Stimulated activated naive CD8-positive, alpha-beta T cell treated with anti-CD3 and anti-CD28 coated beads, Interleukin-15, Interleukin-2, amounts not matched to agents 100 ng/mL and 50 ng/mL, for 24 hours (primary cell): Measurements from ENCODE around the gene TM7SF2.
"Not testable (repeated sequence)": the region's sequence is repeated elsewhere in the genome, so short reads cannot be mapped to it uniquely, and the experiment has no call there.

Experiments
- H3K27ac Mint-ChIP-seq: one replicate; pipeline ENCODE4 v1.8.0; 2021; ENCODE audit warnings: mild to moderate bottlenecking, mixed read lengths
- H3K27me3 Mint-ChIP-seq: one replicate; pipeline ENCODE4 v1.8.0; 2021; ENCODE audit warnings: mixed read lengths
- H3K36me3 Mint-ChIP-seq: one replicate; pipeline ENCODE4 v1.8.0; 2021; ENCODE audit warnings: low read depth, mixed read lengths
- H3K4me1 Mint-ChIP-seq: one replicate; pipeline ENCODE4 v1.8.0; 2021; ENCODE audit warnings: low read depth, mixed read lengths
- H3K4me3 Mint-ChIP-seq: one replicate; pipeline ENCODE4 v1.8.0; 2021; ENCODE audit warnings: mild to moderate bottlenecking, mixed read lengths
- H3K9me3 Mint-ChIP-seq: one replicate; pipeline ENCODE4 v1.8.0; 2021; ENCODE audit warnings: mixed read lengths

TM7SF2 gene

DNA sequence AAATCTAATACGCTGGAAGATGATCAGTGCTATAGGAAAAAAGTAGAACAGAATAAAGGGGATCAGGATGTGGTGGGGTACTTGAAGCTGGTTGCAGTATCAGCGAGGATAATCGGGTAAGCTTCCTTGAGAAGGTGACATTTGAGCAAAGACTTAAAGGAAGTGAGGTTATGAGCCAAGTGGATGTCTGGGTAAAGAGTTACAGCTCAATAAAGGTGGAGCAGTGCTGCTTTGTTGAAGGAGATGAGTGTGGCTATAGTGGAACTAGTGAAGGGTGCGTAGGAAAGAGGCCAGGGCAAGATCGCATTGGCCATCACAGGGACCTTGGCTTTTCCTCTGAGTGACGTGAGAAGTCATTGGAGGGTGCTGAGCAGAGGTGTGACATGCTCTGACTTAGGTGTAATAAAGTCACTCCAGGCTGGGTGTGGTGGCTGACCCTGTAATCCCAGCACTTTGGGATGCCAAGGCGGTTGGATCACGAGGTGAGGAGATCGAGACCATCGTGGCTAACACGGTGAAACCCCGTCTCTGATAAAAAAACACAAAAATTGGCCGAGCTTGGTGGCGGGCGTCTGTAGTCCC, 24.9 kb downstream of the TM7SF2 start:
- peak overlapping the region; percentile 99 for H3K4me3 Mint-ChIP-seq
- H3K36me3 Mint-ChIP-seq = no peaks in the 10 kb centered on the region
- H3K4me1 Mint-ChIP-seq = peaks cover 46% of the 10 kb centered on the region
- peak overlapping the region; percentile 100 for H3K27ac Mint-ChIP-seq
- no peaks in the 10 kb centered on the region for H3K27me3 Mint-ChIP-seq
- no peaks in the 10 kb centered on the region for H3K9me3 Mint-ChIP-seq

DNA sequence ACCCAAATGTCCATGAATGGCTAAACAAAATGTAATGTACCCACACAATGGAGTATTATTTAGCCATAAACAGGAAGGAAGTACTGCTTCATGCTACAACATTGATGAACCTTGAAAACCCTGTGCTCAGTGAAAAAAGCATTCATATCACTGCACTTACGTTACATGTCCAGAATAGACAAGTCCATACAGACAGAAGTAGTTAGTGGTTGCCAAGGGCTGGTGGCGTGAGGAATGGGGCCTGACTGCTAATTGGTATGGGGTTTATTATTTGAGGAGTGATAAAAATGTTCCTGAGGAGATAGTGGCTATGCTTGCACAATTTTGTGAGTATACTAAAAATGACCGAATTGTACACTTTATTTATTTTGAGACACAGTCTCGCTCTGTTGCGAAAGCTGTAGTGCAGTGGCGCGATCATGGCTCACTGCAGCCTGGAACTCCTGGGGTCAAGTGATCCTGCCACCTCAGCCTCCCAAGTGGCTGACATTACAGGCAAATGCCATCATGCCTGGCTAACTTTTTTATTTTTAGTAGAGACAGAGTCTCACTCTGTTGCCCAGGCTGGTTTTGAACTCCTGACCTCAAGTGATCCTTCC, 30.3 kb downstream of the TM7SF2 start:
- Mint-ChIP-seq H3K4me3 (no peak overlapping the region), H3K27ac (no peak overlapping the region), H3K4me1 (peaks cover 5% of the 10 kb centered on the region), H3K9me3 (no peaks in the 10 kb centered on the region), H3K27me3 (no peaks in the 10 kb centered on the region), H3K36me3 (no peaks in the 10 kb centered on the region)

DNA sequence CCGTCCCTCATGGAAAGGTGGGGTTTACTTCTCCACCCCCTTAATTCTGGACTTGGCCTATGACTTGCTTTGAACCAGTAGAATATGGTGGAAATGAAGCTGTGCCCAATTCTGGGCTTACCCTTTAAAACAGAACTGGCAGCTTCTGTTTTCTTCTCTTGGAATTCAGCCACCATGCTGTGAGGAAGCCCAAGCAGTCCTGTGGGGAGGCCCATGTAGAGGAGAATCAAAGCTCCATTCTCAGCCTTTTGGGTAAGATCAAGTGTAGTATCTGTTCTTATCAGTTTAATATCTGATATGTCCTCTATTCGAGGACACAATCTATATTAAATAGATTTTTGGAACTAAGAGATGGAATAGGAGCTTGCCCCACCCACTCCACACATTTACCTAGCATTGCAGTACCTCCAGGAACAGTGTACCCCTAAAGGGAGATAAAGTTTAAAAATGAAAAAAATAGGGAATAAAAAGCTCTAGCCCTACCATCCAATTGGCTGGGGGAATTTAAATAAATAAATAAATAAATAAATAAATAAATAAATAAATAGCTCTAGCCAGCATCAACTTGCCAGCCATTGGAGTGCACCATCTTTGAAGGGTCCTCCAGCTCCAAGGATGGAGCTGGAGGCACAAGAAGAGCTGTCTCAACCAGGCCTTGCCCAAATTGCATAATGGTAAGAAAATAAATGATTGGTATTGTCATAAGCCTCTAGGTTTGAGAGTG, 35.8 kb downstream of the TM7SF2 start:
- no peaks in the 10 kb centered on the region for H3K36me3 Mint-ChIP-seq
- no peak overlapping the region for H3K27ac Mint-ChIP-seq

DNA sequence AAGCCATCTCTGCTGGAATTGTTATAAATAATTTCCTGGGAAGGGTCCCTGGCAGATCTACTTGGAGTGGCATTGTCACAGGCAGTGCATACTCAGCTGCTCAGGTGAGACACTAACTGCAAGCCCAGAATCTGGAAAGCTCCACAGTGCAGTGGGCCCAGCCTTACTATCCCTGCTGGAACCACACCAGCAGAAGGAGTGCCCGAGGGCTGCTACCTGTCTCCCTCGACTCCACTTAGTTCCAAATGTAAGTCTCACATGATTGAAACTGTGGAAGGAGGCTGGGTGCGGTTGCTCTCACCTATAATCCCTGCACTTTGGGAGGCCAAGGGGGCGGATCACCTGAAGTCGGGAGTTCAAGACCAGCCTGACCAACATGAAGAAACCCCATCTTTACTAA, 37.0 kb downstream of the TM7SF2 start:
- peaks cover 5% of the 10 kb centered on the region for H3K27me3 Mint-ChIP-seq
- no peak overlapping the region for H3K4me3 Mint-ChIP-seq
- H3K9me3 Mint-ChIP-seq = no peaks in the 10 kb centered on the region
- H3K36me3 Mint-ChIP-seq = no peaks in the 10 kb centered on the region
- H3K4me1 Mint-ChIP-seq = peaks cover 16% of the 10 kb centered on the region
- no peak overlapping the region for H3K27ac Mint-ChIP-seq

More for the DNA sequence above, 35.8 kb downstream of the TM7SF2 start:
- Mint-ChIP-seq H3K4me3 (no peak overlapping the region), H3K27me3 (peaks cover 5% of the 10 kb centered on the region), H3K4me1 (peaks cover 16% of the 10 kb centered on the region), H3K9me3 (no peaks in the 10 kb centered on the region)

DNA sequence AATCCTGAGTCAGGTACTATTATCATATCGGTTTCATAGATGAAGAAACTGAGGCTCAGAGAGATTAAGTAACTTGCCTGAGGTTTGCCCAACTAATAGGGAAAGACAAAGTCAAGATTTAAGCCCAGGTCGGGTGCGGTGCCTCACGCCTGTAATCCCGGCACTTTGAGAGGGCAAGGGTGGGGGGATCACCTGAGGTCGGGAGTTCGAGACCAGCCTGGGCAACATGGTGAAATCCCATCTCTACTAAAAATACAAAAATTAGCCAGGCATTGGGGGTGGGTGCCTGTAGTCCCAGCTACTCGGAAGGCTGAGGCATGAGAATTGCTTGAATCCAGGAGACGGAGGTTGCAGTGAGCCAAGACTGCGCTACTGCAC, 38.4 kb downstream of the TM7SF2 start:
- H3K4me1 Mint-ChIP-seq = peaks cover 16% of the 10 kb centered on the region
- H3K27ac Mint-ChIP-seq, H3K27me3 Mint-ChIP-seq, H3K36me3 Mint-ChIP-seq, H3K9me3 Mint-ChIP-seq, H3K4me3 Mint-ChIP-seq: not testable (repeated sequence)

DNA sequence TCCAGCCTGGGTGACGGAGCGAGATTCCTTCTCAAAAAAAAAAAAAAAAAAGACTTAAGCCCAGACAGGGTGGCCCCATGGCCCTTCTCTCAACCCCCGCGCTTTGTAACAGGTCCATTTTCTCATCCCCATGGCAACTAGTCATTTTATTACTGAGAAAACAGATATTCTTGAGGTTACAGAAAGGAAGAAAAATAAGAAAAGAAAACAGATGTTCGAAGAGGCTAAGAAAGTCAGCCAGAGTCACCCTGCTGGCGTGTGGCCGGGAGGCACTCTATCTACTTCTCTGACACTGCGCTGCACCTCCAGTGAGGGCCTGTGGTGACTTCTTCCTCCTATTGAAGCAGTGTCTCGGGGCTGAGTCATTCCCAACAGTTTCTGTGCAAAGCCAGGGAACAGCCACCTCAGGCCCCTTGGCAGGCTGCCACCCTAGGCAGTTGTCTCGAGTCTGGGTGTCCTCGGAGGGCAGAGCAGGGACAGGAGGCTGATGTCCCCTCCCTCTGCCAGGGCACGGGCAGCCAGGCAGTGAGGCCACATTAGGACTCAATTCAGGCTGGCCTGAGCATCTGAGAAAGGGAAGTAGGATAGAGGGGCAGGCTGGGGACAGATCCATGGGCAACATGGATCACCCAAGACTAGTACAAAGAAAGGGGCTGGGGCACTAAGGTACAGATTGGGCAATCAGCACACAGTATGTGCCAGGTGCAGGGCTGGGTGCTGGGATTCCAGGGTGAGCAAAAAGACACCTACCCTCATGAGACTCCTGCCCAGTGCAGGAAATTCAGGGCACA, 39.0 kb downstream of the TM7SF2 start:
- H3K4me1 Mint-ChIP-seq = peaks cover 16% of the 10 kb centered on the region
- no peaks in the 10 kb centered on the region for H3K36me3 Mint-ChIP-seq
- no peaks in the 10 kb centered on the region for H3K9me3 Mint-ChIP-seq
- peaks cover 5% of the 10 kb centered on the region for H3K27me3 Mint-ChIP-seq
- no peak overlapping the region for H3K27ac Mint-ChIP-seq
- H3K4me3 Mint-ChIP-seq = no peak overlapping the region

DNA sequence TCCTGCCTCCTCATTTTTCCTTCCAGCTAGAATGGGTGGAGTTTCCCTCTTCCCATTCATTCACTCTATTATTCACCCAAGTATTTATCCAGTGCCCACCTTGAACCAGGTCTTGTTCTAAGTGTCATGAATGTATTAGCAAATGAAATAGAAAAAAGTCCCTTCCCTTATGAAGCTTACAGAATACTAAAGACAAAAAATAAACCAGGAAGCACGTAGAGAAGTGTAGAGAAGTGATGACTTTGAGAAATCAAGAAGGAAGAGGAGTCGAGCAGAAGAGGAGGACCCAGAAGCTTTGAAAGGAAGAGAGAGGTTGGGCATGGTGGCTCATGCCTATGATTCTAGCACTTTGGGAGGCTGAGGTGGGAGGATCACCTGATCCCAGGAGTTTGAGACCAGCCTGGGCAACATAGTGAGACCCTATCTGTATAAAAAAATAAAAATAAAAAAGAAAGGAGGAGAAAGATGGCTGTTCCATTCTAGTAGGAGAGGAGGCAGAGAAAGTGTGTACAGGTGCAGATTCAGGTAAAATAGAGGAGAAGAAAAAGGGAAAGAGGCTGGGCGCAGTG, 39.7 kb downstream of the TM7SF2 start:
- no peak overlapping the region for H3K4me3 Mint-ChIP-seq
- H3K4me1 Mint-ChIP-seq = peaks cover 13% of the 10 kb centered on the region
- peaks cover 5% of the 10 kb centered on the region for H3K27me3 Mint-ChIP-seq
- H3K27ac Mint-ChIP-seq = no peak overlapping the region
- no peaks in the 10 kb centered on the region for H3K36me3 Mint-ChIP-seq
- H3K9me3 Mint-ChIP-seq = no peaks in the 10 kb centered on the region

DNA sequence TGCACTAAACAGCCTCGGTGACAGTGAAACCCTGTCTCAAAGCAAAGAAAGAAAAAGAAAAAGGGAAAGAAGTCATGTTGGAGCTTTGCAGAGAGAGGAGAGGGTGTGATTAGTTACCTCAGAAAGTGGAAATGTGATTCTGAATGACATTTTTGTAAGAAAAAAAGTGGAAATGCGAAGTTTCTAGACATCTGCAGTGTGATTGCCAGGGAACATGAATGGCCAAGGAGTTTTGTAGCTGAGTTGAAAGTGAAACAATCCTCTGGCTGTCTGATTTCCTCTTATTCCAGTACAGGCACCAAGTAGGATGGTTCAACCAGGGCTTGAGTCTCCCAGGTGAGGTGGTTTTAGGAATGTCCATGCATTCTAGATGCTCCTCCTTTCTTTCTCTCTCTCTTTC, 40.5 kb downstream of the TM7SF2 start:
- Mint-ChIP-seq H3K4me1 (peaks cover 12% of the 10 kb centered on the region), H3K4me3 (no peak overlapping the region), H3K9me3 (no peaks in the 10 kb centered on the region), H3K36me3 (no peaks in the 10 kb centered on the region), H3K27me3 (peaks cover 5% of the 10 kb centered on the region), H3K27ac (no peak overlapping the region)

DNA sequence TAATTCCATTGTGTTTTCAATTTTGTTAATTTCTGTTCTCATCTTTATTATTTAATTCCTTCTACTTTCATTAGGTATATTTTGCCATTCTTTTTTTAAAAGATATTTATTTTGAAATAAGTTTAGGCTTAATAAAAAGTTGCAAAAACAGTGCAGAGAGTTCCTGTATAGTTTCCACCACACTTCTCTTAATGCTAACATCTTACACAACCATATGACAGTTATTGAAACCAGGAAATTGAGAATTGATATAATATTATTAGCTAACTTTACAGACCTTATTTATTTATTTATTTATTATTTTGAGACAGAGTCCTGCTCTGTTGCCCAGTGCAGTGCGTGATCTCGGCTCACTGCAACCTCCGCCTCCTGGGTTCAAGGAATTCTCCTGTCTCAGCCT, 44.6 kb downstream of the TM7SF2 start:
- H3K27ac Mint-ChIP-seq = no peak overlapping the region
- H3K27me3 Mint-ChIP-seq = peaks cover 5% of the 10 kb centered on the region
- H3K36me3 Mint-ChIP-seq = no peaks in the 10 kb centered on the region
- H3K4me1 Mint-ChIP-seq = peaks cover 2% of the 10 kb centered on the region
- no peaks in the 10 kb centered on the region for H3K9me3 Mint-ChIP-seq
- H3K4me3 Mint-ChIP-seq = no peak overlapping the region

DNA sequence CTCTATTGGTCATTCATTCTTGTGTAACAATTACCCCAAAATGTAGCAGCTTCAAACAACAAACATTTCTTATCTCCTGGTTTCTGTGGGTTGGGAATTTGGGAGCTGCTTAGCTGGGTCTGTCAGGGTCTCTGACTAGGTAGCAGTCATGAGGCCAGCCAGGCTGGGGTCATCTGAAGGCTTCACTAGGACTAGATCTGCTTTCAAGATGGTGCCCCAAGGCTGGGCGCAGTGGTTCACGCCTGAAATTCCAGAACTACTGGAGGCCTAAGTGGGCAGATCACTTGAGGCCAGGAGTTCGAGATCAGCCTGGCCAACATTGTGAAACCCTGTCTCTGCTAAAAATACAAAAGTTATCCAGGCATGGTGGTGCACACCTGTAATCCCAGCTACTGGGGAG, 45.3 kb downstream of the TM7SF2 start:
- Mint-ChIP-seq H3K27me3 (no peaks in the 10 kb centered on the region), H3K4me1 (no peaks in the 10 kb centered on the region), H3K27ac (no peak overlapping the region), H3K9me3 (no peaks in the 10 kb centered on the region), H3K36me3 (no peaks in the 10 kb centered on the region), H3K4me3 (no peak overlapping the region)

DNA sequence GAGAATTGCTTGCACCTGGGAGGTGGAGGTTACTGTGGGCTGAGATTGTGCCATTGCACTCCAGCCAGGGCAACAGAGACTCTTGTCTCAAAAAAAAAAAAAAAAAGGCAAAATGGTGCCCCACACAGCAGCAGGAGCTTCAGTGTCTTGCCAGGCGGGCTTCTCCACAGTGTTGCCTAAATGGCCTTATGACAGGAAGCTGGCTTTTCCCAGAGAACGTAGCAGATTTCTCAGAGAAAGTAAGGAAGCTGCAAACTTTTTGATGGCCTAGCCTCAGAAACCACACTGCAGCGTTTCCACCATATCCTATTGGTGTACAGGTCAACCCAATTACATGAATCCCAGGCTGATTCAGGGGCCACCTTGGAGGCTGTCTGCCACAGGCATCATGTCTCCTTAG, 45.7 kb downstream of the TM7SF2 start:
- Mint-ChIP-seq H3K36me3 (no peaks in the 10 kb centered on the region), H3K27ac (no peak overlapping the region), H3K9me3 (no peaks in the 10 kb centered on the region), H3K4me1 (no peaks in the 10 kb centered on the region), H3K4me3 (no peak overlapping the region), H3K27me3 (no peaks in the 10 kb centered on the region)

DNA sequence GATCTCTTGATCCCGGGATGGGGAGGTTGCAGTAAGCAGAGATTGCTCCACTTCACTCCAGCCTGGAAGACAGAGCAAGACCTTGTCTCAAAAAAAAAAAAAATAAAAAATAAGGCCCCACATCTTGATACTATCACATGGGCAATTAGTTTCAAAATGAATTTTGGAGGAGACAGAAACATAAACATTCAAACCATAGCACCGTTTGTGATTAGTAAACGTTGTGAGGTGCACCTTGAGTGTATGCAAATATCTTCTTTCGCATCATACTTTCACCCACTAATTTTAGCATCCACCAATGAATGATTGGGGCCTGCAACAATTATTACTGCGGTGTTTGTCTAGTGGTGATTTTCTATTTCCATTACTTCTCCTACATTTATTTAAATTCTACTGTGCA, 47.3 kb downstream of the TM7SF2 start:
- no peak overlapping the region for H3K27ac Mint-ChIP-seq
- no peaks in the 10 kb centered on the region for H3K36me3 Mint-ChIP-seq
- no peaks in the 10 kb centered on the region for H3K4me1 Mint-ChIP-seq
- no peaks in the 10 kb centered on the region for H3K9me3 Mint-ChIP-seq
- H3K4me3 Mint-ChIP-seq = no peak overlapping the region
- no peaks in the 10 kb centered on the region for H3K27me3 Mint-ChIP-seq

DNA sequence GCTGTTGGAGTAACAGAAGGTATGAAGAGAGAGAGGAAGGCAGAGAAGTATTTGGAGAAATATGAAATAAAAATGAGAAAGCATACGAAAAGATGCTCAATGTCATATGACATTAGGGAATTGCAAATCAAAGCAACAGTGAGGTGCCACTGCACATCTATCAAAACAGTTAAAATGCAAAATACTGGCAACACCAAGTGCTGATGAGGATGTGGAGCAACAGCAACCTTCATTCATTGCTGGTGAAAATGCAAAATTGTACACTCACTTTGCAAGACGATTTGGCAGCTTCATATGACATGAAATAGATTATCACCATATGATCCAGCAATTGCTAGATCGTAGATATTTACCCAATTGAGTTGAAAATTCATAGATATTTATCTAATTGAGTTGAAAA, 49.0 kb downstream of the TM7SF2 start:
- Mint-ChIP-seq H3K4me3 (no peak overlapping the region), H3K27ac (no peak overlapping the region), H3K9me3 (no peaks in the 10 kb centered on the region), H3K27me3 (no peaks in the 10 kb centered on the region), H3K36me3 (no peaks in the 10 kb centered on the region), H3K4me1 (no peaks in the 10 kb centered on the region)

DNA sequence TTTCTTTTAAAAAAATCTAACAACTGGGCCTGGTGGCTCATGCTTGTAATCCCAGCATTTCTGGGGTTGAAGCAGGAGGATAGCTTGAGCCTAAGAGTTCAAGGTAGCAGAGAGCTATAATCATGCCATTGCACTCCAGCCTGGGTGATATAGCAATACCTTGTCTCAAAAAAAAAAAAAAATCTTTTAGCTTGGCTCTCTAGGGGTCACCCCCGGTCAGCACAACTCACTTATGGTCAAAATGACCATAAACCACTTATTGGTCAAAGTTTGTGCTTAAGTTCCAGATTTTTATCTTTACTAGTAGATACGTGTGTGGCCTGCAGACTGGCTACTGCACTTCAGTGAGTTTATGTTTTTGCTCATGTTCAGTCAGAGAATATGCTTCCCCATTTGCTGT, 52.0 kb downstream of the TM7SF2 start:
- H3K27me3 Mint-ChIP-seq = no peaks in the 10 kb centered on the region
- no peaks in the 10 kb centered on the region for H3K36me3 Mint-ChIP-seq
- H3K27ac Mint-ChIP-seq = no peak overlapping the region
- no peaks in the 10 kb centered on the region for H3K4me1 Mint-ChIP-seq
- no peaks in the 10 kb centered on the region for H3K9me3 Mint-ChIP-seq
- H3K4me3 Mint-ChIP-seq = no peak overlapping the region
